Neutrophil (primary cell): Measurements from ENCODE around the gene IRS1.

Source experiments
- H3K27ac ChIP-seq: fragments of 200-600 bp; sonication (generic); 2 replicates; pipeline ENCODE4 v1.5.1; 2016; ENCODE audit warnings: mild to moderate bottlenecking, moderate library complexity
- H3K27me3 ChIP-seq: fragments of 200-600 bp; sonication (generic); 2 replicates; pipeline ENCODE4 v1.6.0; 2016; ENCODE audit warnings: mild to moderate bottlenecking
- H3K36me3 ChIP-seq: fragments of 200-600 bp; sonication (generic); 2 replicates; pipeline ENCODE4 v1.5.1; 2017
- H3K4me1 ChIP-seq, 2 experiments: fragments of 200-600 bp in 1 of 2; sonication (generic) in 1 of 2; 1 replicate in 1 of 2; 2 replicates in 1 of 2; pipeline versions ENCODE4 v1.5.1 to v1.6.1; 2013 to 2016; ENCODE audit warnings: low read depth in 1 of 2, low read length in 1 of 2, mild to moderate bottlenecking in 1 of 2, moderate library complexity in 1 of 2; ENCODE audit not compliant: control insufficient read depth in 1 of 2, insufficient read depth in 1 of 2
- H3K4me3 ChIP-seq, 2 experiments: fragments of 200-600 bp in 1 of 2; sonication (generic) in 1 of 2; 1 replicate in 1 of 2; 2 replicates in 1 of 2; pipeline ENCODE4 v1.5.1; 2013 to 2016; ENCODE audit warnings: low read depth in 1 of 2, low read length in 1 of 2, mild to moderate bottlenecking in 1 of 2, moderate library complexity in 1 of 2
- H3K9me3 ChIP-seq: fragments of 200-600 bp; sonication (generic); 2 replicates; pipeline ENCODE4 v1.5.1; 2016
- TF ChIP-seq, protein P1 (sequence below): fragments of 200-600 bp; sonication (generic); IDR thresholded peaks from 2 replicates; pipeline ENCODE4 v1.5.1; 2016; ENCODE audit warnings: antibody characterized with exemption

IRS1 gene

DNA sequence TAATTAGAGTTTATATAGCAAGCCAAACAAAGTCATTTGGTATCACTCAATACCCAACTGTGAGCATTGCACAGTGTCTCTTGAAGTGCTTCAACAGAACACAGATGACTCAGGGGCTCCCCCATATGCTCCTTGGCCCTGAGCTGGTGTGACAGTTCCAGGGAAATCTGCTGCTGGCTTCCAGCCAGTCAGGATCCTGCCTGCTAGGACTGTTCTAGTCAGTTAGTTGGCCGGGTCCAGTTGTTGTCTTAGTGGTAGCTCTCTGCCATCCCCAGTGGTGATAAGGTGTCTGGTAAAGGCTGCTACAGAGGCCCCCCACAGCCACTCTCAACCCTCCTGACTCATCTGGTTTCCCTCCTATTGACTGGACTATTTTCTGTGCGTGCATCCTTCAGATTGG is 100.3 kb downstream of the IRS1 start:
- Histone ChIP-seq H3K36me3 (no peaks in the 10 kb centered on the region), H3K4me3 (no peak overlapping the region), H3K9me3 (no peaks in the 10 kb centered on the region), H3K27ac (no peak overlapping the region), H3K4me1 (peaks cover 24 to 45% of the 10 kb centered on the region in 2 experiments), H3K27me3 (no peaks in the 10 kb centered on the region)
- TF ChIP-seq, protein P1, sequence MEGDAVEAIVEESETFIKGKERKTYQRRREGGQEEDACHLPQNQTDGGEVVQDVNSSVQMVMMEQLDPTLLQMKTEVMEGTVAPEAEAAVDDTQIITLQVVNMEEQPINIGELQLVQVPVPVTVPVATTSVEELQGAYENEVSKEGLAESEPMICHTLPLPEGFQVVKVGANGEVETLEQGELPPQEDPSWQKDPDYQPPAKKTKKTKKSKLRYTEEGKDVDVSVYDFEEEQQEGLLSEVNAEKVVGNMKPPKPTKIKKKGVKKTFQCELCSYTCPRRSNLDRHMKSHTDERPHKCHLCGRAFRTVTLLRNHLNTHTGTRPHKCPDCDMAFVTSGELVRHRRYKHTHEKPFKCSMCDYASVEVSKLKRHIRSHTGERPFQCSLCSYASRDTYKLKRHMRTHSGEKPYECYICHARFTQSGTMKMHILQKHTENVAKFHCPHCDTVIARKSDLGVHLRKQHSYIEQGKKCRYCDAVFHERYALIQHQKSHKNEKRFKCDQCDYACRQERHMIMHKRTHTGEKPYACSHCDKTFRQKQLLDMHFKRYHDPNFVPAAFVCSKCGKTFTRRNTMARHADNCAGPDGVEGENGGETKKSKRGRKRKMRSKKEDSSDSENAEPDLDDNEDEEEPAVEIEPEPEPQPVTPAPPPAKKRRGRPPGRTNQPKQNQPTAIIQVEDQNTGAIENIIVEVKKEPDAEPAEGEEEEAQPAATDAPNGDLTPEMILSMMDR = no peak

GRCh38 chr2:226698671-226699070 is 100.9 kb downstream of the IRS1 start:
- Histone ChIP-seq H3K4me1 (peaks cover 30 to 50% of the 10 kb centered on the region in 2 experiments), H3K27ac (no peak overlapping the region), H3K27me3 (no peaks in the 10 kb centered on the region), H3K9me3 (no peaks in the 10 kb centered on the region), H3K4me3 (no peak overlapping the region), H3K36me3 (no peaks in the 10 kb centered on the region)
- TF ChIP-seq, protein P1 = no peak

DNA sequence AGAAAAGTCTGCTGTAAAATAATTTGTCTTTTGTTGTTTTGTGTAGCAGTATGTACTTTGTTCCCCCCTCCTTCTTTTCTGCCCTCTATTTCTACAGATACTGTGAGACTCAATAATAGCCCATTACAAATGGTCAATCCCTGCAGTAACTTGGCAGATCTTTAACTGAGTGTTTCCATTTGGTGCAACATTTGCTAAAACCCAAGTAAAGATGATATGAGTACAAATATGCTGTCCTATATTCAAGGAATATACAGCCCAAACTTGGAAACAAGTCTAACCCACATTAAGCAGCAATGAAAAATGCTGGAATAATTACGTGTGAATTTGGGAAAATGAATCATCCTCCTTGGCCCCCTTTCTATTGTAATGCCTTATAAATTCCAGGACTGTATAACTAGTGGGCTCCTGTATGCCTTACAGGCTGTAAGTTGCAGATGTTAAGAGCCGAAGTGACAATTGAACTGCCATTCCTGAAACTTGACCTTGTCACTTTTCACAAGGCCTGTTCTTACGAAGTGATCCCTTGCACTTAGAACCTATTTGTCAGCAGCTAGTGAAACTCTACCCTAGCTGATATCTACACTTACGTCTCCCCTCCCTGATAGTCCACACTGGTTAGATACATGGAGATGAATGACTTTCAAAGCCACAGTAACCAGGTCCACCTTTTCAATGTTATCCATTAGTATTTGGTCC is 104.9 kb downstream of the IRS1 start:
- Histone ChIP-seq H3K36me3 (no peaks in the 10 kb centered on the region), H3K27ac (no peak overlapping the region), H3K4me1 (peaks cover 15 to 23% of the 10 kb centered on the region in 2 experiments), H3K9me3 (no peaks in the 10 kb centered on the region), H3K27me3 (peaks cover 20% of the 10 kb centered on the region), H3K4me3 (no peak overlapping the region)
- TF ChIP-seq, protein P1 = no peak

DNA sequence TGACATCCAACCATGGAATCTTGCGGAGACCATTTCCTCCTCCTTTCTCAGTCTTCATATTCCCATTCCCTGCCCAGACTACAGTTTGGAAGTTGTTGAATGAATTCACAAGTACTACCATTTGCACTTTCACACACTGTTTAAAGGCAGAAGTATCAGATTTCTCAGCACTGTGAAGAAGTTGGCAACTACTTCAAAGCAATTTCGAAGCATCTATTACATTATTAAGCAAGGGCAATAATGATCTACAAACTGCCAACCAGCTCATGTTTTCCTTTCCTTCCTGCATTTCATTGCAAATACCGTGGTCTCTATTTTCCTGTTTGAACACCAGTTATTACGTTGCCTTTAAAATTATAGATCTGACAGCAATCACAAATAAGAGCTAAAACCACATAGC is 105.5 kb downstream of the IRS1 start:
- no peaks in the 10 kb centered on the region for H3K36me3 ChIP-seq
- H3K27ac ChIP-seq = peak overlapping the region; percentile 30
- H3K27me3 ChIP-seq = peaks cover 26% of the 10 kb centered on the region
- peaks cover 15 to 21% of the 10 kb centered on the region in 2 experiments for H3K4me1 ChIP-seq
- H3K4me3 ChIP-seq = no peak overlapping the region
- no peaks in the 10 kb centered on the region for H3K9me3 ChIP-seq
- TF ChIP-seq, protein P1 = no peak

GRCh38 chr2:226693521-226693920 is 106.1 kb downstream of the IRS1 start:
- peaks cover 15 to 21% of the 10 kb centered on the region in 2 experiments for H3K4me1 ChIP-seq
- no peaks in the 10 kb centered on the region for H3K36me3 ChIP-seq
- TF ChIP-seq, protein P1 = no peak
- H3K4me3 ChIP-seq = no peak overlapping the region
- peaks cover 32% of the 10 kb centered on the region for H3K27me3 ChIP-seq
- no peak overlapping the region for H3K27ac ChIP-seq
- H3K9me3 ChIP-seq = no peaks in the 10 kb centered on the region
